ENCODE data around the gene EML6.

DNA sequence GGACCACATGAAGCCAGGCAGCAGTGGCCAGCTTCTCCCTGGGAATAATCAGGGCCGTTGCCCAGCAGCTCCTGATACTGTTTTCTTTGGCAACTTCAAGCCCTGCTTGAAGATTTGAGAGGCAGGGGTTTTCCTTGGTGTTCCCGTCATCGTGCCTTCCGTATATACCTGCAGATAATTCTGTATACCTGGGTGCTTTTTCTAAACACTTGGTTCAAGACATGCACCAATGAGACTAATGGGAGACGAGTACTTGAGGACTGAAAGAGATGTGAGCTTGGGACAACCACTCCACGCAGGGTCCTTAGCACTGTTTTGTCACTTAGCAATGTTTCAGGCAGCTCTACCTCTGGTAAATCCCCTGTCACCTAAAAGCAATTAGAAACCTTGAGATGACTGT, 208.0 kb downstream of the EML6 start:
- TF ChIP-seq, protein P1, sequence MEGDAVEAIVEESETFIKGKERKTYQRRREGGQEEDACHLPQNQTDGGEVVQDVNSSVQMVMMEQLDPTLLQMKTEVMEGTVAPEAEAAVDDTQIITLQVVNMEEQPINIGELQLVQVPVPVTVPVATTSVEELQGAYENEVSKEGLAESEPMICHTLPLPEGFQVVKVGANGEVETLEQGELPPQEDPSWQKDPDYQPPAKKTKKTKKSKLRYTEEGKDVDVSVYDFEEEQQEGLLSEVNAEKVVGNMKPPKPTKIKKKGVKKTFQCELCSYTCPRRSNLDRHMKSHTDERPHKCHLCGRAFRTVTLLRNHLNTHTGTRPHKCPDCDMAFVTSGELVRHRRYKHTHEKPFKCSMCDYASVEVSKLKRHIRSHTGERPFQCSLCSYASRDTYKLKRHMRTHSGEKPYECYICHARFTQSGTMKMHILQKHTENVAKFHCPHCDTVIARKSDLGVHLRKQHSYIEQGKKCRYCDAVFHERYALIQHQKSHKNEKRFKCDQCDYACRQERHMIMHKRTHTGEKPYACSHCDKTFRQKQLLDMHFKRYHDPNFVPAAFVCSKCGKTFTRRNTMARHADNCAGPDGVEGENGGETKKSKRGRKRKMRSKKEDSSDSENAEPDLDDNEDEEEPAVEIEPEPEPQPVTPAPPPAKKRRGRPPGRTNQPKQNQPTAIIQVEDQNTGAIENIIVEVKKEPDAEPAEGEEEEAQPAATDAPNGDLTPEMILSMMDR (IDR thresholded peaks at IDR 0.05 in 4 of 5, conservative IDR thresholded peaks at IDR 0.05 in 1 of 5) = no peak
- no peak for TF ChIP-seq POLR2A (IDR thresholded peaks at IDR 0.05)

All from gastrocnemius medialis (tissue), 4 donors.